ENCODE measurements around the gene TBC1D22A.

TBC1D22A gene

DNA sequence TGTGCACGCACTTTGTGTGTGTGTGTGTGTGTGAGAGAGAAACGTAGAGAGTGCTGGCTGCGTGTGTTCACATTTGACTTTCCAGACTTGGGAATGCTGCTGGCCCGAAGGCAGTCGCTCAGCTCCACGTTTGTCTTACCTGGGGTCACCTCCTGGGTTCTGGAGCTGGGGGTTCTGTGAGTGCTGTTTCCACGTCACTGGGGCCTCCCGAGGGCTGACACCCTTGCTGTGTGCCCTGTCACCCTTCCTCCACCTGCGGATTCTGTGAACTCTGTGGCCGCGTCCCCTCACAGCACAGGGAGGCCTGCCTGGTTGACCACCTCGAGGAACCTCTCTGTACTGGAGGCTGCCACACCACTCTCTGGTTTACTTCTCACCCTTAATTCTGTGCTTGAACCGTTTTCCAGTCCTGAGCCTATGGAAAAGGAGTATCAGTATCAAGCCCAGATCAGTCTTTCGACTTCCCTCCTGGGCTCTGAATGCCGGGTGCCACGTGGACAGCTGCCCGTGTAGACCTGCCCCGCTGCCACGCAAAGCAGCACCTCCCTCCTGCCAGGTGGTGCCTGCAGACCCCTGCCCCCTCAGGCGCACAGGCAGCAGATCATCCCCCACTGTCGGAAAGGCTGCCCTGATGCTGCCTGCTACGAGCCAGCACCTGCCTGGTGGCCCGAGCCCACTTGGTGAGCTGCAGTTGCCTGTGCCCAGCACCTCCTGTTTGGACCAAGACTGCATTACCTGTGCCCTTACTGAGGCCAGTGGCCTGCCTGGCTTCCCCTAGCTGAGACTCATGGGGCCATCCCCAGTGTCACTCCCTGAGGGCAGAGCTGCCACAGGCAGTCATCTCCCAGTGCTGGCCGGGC, 233.3 kb downstream of the TBC1D22A start:
- no peak for DNase-seq (ENCODE audit: low spot score)

DNA sequence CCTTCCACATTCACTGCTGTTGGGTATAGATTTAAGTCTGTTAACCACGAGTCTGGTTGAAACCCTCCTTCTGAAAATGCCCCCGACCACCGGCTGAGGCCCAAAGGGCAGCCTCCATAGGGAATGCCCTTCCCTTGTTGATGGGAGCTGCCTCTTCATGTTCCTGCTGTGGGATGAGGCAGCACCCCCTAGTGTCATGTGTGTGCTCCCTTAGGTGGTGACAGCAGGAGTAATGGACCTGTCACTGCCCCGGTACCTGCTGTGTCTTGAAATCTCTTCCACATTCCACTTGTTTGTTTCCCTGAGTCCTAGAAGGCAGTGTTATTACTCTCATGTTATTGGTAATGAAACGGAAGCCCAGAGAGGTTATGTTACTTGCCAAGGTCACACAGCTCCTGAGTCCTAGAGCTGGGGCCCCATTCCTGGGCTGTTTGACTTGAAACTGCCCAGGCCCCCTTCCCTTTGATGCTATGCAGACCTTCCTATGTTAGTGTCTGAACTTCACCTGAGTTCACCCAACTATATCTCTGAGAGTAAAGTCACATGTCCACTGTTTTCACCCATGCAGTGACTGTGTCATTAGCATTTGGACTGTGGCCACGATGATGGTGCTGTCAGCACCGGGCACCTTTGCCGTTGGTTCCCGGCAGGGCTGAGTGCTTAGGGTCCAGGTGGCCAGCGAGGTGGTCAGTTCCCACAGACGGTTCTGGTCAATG, 234.3 kb downstream of the TBC1D22A start:
- DNase-seq (ENCODE audit: low spot score), result no peak

DNA sequence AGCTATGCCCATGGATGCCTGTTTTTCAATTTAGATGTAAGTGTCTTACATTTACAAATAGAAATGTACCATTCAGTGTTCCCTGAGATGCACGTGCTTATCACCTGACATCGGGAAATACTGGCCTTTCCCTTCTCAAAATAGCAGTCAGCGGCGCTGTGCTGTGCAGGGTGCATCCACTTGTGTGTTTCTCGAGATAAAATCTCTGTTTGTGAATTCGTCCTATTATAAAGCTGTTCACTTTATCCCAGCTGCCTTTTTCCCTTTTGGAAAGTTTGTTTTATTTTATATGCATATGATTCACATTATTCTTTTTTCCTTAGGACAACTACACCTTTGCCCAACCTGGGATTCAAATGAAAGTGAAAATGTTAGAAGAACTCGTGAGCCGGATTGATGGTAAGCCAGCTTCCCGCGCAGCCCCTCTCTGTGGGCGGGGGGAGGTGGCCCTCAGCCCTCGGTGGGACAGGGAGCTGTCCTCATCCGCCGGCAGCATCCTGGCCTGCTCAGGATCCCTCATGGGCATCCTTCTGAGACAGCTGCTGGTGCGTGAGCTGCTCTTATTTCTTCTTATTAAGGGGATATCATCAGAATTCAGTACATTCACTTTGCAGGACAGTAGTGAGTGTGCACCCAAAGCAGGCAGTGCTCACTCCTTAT, 235.0 kb downstream of the TBC1D22A start:
- no peak for DNase-seq (ENCODE audit: low spot score)

DNA sequence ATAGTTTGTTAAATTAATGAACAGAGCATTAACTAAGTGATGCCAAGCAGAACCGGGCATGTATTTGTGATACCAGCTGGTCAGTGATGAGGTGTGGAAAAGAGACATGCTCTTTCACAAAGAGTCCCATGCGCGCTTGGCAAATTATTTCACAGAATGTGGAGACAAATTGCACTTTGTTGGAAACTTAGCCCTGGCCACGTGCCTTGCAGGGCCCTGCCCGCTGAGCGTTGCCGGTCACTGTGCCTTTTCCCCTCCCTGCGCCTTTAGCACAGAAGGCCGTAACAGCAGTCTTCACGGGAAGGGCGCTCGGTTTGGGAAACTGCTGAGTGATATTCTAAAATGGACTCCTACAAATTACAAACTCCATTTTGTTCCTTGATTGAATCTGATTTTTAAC, 235.9 kb downstream of the TBC1D22A start:
- DNase-seq (ENCODE audit: low spot score), result no peak

DNA sequence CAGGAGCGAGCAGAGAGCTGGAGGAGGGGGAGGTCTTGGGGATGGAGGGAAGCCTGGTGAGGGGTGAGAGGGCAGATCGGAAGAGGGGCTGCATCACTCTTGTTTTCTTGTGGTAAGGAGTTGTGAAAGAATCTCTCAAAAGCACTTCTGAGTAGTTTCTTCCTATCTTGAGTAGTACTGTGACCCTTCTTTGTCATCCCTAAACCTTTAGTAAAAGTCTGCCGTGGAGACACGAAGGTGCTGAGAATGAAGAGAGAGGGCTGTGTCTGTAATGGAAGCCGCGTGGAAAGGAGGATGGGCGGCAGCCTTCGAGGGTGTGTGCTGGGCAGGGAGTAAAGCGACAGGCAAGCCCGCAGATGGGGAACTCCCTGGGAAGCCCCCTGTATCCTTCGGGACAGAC, 237.8 kb downstream of the TBC1D22A start:
- DNase-seq (ENCODE audit: low spot score), result no peak

DNA sequence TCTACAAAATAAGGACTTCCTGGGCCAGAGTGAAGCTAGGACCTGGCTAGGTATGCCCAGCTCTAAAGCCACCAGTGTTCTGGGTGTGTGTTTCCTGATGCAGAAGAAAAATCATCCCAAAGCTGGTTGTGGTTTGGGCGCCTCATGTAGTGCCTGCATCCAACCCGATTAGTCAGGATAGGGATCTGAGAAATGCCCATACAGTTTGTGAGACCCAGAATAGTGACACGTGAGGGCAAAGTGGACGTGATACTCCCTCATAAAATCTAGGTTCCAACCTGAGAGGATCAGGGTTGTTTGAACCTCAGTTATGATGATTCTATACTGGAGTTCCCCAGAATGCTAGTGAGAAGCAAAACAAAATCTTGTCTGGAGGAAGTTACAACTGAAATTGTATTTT, 238.4 kb downstream of the TBC1D22A start:
- DNase-seq (ENCODE audit: low spot score), result no peak

DNA sequence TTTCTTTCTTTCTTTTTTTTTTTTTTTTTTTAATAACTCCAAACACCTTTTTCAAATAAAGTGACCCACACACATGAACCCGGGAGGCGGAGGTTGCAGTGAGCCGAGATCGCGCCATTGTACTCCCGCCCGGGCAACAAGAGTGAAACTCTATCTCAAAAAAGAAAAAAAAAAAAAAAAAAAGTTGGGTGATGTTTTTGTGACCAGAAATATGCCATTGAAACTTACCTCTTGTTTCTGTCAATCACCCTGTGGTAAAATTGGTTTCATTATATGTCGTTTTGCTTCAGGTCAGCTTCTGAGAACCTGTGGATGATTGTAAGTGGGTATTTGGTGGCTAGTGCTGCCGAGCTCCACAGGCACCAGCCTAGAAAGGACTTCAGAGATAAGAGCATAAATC, 238.8 kb downstream of the TBC1D22A start:
- no peak for DNase-seq (ENCODE audit: low spot score)

DNA sequence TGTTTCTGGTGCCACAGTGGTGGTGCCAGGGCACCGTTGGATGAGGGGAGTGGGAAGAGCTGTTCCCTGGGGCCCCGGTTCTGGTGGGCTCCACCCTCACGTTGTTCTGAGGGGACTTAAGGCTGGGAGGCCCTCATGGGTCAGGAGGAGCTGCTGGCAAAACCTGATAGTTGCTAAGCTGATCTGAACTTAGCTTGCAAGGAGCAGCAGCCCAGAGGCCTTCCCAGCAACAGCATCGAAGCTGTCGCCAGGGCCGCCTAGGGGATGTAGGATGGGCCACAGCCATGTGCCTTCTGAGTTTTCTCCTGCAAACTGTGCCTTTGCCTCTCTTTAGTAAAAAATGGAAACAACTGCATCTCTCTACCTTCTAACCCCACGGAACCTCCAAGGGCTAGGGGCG, 240.2 kb downstream of the TBC1D22A start:
- no peak for DNase-seq (ENCODE audit: low spot score)

DNA sequence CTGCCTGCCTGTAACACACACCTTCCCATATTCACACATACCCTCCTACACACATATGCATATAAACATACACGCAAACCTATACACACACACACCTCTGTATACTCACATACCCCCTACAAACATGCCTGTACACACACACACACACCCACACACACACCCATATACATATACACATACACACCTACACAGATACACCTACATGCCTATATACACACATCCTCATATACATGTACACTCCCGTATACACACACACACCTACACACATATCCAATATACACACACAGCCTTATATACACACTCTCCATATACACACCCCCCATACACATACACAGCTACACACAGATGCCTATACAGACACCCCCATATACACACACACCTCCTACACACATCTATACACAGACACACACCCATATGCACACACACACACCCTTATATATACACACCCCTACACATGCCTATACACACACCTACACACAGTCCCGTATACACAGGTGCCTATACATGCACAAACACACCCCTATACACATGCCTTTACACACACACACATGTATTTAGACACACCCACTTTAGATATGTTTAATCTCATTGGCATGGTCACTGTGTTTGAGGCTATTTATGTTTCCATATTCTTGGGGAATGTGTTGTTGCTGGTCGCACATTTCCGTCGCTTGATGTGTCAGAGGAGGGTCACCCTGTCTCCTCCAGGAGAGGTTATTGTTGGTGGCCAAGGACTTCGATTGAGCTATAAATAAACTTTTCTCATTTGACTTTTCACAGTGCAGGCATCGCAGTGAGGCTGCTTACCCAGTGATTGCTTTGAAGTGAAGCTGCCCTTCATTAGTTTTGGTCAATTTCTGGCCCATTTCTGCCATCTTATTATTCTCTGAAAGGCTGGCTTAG, 243.3 kb downstream of the TBC1D22A start:
- no peak for DNase-seq (ENCODE audit: low spot score)

DNA sequence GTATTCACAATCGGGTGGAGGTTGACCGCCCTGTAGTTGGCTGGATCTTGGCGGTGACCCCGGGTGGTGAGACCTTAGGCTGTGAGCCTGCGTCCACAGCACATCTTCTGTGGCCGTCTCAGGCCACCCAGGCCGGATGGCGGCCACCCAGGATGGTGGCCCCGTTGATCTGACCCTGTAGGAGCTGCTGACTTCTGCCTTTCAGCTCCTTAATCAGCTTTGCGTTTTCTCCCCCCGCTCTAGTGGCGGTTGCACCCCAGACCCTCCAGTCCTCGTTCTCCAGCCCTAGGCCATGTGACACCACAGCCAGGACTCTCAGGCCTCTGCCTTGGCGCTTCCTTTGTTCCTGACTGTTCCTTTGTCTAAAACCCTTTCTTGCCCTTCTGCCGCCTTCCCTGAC, 244.0 kb downstream of the TBC1D22A start:
- no peak for DNase-seq (ENCODE audit: low spot score)

DNA sequence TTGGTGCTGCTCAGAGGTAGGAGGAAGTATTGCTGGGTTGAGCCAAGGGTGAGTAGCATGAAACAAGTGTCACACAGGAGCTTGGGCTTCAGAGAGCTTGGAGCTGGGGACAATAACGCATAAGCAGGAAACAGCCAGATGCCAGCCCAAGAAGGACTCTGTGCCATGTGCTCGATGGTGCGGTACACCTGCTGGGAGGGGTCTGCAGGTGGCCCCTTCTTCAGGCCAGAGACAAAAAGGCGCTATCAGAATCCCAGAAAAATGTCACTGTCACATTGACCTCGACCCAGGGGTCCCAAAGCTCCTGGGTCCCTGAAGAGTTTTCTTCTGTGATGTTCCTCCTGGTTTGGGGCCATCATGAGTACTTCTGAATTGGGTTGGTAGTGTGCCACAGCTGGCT, 244.4 kb downstream of the TBC1D22A start:
- no peak for DNase-seq (ENCODE audit: low spot score)

DNA sequence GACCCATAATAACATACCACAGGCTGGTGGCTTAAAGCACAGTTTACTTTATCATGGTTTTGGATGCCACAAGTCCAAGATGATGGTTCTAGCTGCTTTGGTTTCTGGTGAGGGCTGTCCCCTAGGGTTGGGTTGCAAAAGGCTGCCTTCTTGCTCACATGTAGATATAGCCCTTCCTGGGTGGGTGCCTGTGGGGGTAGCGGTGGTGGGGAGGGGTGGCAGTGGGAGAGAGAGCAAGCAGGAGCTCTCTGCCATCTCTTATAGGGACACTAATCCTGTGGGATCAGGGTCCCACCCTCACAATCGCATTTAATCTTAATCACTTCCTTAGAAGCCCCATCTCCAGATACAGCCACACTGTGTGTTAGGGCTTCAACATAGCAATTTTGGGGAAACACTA, 245.0 kb downstream of the TBC1D22A start:
- DNase-seq (ENCODE audit: low spot score), result no peak

DNA sequence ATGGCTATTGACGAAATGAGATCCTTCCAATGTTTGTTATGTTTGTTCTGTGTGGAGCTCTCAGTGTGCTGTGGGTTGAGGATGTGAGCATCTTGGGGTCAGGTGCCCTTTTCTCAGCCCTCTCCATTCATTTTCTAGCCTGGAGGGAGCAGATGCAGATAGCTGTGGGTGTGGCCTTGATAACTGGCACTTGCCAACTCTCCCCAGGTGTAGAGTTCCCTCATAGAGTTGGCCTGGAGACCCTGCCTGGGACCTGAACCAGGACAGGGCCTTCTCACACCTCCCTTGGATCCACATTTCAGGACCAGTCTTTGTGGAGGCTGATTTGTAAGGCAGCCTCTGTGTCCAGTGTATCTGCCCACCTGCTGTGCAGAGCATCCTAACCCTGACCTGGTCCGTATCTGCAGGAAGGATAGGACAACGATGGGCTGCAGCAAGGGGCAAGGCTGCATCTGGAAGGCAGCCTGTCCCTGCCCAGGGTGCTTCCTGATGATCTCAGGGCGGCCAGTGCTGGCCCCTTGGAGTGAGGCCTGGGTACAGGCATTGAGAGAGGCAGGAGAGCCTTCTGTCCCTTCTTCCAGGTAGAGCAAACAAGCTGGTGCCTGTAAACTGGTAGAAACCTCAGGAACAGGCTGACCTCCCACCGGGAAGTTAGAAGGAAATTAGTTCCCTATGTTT, 245.9 kb downstream of the TBC1D22A start:
- DNase-seq (ENCODE audit: low spot score), result no peak

DNA sequence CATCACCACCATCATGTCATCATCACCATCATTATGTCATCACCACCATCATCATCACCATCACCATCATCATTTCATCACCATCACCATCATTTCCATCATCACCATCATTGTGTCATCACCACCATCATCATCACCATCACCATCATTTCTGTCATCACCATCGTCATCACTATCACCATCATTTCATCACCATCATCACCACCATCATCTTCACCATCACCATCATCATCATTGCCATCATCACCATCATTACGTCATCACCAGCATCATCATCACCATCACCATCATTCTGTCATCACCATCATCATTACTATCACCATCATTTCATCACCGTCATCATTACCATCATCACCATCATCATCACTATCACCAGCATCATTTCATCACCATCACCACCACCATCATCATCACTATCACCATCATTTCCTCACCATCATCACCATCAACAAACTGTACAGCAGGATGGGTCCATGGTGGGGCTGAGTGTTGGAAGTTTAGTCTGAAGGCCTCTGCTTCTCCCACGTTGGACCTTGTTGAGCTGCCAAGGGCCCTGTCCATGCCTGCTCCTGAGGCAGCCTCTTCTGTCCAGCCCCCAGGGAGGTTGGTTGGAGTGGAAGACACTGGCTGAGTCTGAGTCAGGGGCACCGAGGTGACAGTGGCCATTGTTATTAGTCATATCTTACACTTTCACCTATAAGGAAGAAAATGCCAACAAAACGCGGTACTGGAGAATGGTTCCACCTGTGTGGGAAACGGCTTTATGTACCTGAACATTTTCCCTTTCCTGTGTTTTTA, 247.1 kb downstream of the TBC1D22A start:
- DNase-seq (ENCODE audit: low spot score), result no peak

DNA sequence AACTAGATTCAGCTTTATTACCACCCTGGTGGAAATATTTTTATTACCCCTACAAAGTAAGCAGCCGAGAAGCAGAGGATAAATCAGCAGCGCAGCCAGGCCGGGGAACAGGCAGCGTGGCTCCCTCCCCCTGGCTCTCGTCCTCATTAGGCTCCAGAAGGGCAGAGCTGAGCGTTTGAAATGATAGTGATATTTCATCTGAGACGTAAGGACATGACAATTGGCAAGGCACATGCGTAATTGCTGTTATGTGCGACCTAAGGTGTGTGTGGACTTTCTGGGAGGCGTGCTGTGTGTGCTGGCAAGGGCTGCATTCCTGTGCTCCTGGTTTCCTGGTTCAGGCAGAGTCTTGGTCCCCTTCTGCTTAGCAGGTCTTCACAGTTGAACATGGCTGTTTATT, 247.8 kb downstream of the TBC1D22A start:
- no peak for DNase-seq (ENCODE audit: low spot score)

DNA sequence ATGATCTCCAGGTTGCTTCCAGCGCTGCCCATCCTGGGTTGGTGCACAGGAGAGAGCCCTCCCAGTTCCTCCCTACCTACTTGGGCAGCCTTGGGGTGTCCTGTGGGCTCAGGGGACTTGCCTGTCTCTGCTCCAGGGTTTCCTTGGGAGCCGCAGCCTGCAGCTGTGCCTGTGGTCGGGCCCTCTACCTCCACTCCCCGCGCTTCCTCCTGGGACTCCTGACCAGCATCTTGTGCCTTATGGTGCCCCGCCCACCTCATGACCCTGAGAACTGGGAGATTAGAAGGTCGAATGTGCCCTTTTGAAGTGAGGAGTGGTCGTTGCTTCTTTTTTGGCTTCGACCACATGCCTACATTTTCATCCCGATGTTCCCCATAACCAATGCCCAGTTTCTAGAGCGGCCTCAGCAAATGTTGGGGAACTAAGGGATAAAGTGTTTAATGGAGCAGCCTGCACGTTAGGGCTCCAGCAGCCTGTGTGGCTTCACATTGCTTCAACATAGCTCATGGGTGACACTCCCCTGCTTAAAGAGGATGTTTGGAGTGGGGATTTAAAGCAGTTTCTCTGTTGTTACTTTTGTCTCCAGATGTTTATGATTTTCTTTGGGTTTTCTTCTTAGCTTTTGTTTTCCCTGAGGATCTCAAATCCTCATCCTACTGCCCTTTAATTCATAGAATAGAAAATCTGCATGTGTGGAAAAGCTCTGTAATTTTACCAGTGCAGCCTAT, 248.8 kb downstream of the TBC1D22A start:
- no peak for DNase-seq (ENCODE audit: low spot score)

DNA sequence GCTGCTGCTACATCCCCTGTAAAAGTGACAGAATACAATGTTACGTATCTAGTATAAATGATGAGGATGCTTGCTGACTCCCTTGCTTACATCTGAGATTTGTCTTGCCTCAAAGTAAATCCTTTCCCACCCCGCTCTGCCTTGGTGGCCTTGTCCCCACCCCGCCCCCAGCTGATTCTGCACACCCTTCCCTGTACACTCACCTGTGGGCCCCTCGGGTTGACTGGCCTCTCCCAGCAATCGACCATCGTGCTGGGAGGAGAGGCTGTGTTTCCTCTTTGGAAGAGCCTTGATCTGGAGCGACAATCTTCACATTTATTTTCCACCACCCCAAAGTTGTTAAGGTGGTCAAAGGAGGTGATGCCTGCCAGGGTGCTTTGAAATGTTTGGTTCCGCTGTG, 249.4 kb downstream of the TBC1D22A start:
- no peak for DNase-seq (ENCODE audit: low spot score)

DNA sequence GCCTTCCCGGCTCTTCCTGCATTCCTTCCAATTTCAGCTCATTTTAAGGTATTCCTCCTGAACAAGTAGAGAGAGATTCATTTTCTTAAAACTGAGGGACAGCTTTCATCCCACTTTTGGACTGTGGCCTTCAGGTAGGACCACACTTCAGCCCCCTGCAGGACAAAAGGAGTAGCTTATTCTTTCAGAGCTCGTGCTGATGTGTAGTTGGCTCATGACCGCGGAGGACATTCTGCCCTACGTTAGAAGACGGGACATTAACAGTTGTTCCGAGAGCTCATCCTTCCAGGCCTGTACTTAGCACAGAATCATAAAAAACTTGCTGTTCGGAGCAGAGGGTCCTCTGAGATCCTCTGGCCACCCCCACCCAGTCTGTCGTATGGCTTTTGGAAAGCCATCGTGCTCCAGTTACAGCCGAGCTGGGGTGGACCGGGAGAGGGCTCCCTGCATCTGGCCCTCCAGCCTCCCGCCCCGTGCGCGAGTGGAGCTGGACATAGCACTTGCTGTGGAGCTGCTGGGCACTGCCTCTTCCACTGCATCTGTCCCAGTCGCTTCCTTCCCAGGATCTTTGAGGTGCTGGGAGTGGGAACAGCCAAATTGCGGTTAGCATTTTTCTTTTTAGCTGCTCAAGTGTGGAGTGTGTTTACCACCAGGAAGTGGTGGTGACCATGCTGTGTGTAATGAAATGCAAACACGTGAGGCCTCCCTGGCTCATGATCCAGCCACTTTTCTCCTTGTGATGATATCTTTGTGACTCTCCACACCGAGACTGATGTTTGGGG, 250.3 kb downstream of the TBC1D22A start:
- no peak for DNase-seq (ENCODE audit: low spot score)

Measured in putamen (tissue), 1 donor.